Smooth muscle cell (in vitro differentiated cells): ENCODE data around the gene ROBO1. TPM values are rescaled to one million over a fixed set of nuclear protein-coding genes. Genes with fewer than 3 reads are reported as not detected.

Experiments used
- DNase-seq: peaks from one replicate; lab custom pipeline; 2025; ENCODE audit not compliant: unreplicated experiment; lab: John Stamatoyannopoulos, UW
- H2AFZ ChIP-seq: fragments of 200-600 bp; sonication (generic); 2 replicates; pipeline ENCODE4 v1.6.0; 2016; ENCODE audit warnings: antibody characterized with exemption, low read depth, mild to moderate bottlenecking
- H3F3A ChIP-seq: fragments of 200-600 bp; sonication (generic); 2 replicates; pipeline ENCODE4 v1.6.0; 2017; ENCODE audit warnings: antibody characterized with exemption, low read depth
- H3K27ac ChIP-seq: fragments of 200-600 bp; sonication (generic); 2 replicates; pipeline ENCODE4 v1.5.1; 2016; ENCODE audit warnings: low read depth, mild to moderate bottlenecking
- H3K27me3 ChIP-seq: fragments of 200-600 bp; sonication (generic); 2 replicates; pipeline ENCODE4 v1.6.1; 2016; ENCODE audit warnings: low read depth, mild to moderate bottlenecking
- H3K36me3 ChIP-seq: fragments of 200-600 bp; sonication (generic); 2 replicates; pipeline ENCODE4 v1.5.1; 2016; ENCODE audit warnings: low read depth
- H3K4me1 ChIP-seq: fragments of 200-600 bp; sonication (generic); 2 replicates; pipeline ENCODE4 v1.5.1; 2016; ENCODE audit warnings: low read depth
- H3K4me2 ChIP-seq: fragments of 200-600 bp; sonication (generic); 2 replicates; pipeline ENCODE4 v1.6.0; 2016; ENCODE audit warnings: mild to moderate bottlenecking
- H3K4me3 ChIP-seq: fragments of 200-600 bp; sonication (generic); 2 replicates; pipeline ENCODE4 v1.5.1; 2016; ENCODE audit warnings: mild to moderate bottlenecking
- H3K79me2 ChIP-seq: fragments of 200-600 bp; sonication (generic); 2 replicates; pipeline ENCODE4 v1.6.0; 2016; ENCODE audit warnings: low read depth, mild to moderate bottlenecking
- H3K9ac ChIP-seq: fragments of 200-600 bp; sonication (generic); 2 replicates; pipeline ENCODE4 v1.6.0; 2016; ENCODE audit warnings: low read depth
- H3K9me3 ChIP-seq: fragments of 200-600 bp; sonication (generic); replicated peaks from 2 replicates; pipeline ENCODE4 v1.5.1; 2016; ENCODE audit warnings: low read depth
- H4K20me1 ChIP-seq: fragments of 200-600 bp; sonication (generic); 2 replicates; pipeline ENCODE4 v1.6.0; 2016; ENCODE audit warnings: low read depth
- WGBS: methylation state at CpG from one replicate; pipeline ENCODE4 v1.1.7; 2016; ENCODE audit warnings: low lambda C conversion rate; 5-methylcytosine and 5-hydroxymethylcytosine counted together
- polyA plus RNA-seq: library from polyadenylated mRNA; unstranded; fragments of >200 nt; fragmentation: Nextera tagmentation; extraction: Ambion mirVana; gene quantifications from 2 replicates; pipeline ENCODE4 v1.2.1, GENCODE V29; 2016
- total RNA-seq: library from RNA; depleted of rRNA; stranded (reverse); fragments of >200 nt; gene quantifications from 2 replicates; pipeline ENCODE4 v1.2.3, GENCODE V29; 2014
- TF ChIP-seq, protein P1 (sequence below): fragments of 200-600 bp; sonication (generic); IDR thresholded peaks from 2 replicates; pipeline ENCODE4 v1.5.1; 2017; ENCODE audit warnings: borderline replicate concordance, mild to moderate bottlenecking, antibody characterized with exemption; ENCODE audit not compliant: insufficient read depth, poor library complexity, severe bottlenecking

The ROBO1 gene
- total and polyA plus RNA-seq, 2 experiments from 2014 or later = 30.5 to 79.5 TPM

DNA sequence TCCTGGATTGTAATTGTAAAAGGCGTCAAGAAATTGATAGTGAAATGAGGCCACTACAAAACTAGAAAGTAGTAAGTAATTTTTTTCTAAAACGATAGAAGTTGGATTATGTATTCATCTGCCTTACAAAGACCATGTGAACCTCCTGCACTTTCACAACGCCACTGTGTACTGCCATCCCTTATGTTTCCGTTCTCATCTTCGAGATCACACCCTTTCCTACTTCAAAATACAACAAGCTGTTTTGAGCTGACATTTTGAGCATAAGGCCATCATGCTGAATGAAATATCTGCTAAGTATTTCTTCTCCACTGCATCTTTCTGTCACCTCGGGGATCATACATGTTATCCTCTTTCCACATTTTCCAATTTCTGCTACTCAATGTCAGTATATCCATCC lies 885.5 kb downstream of the ROBO1 start:
- peaks cover 31% of the 10 kb centered on the region for H4K20me1 ChIP-seq
- peaks cover 47% of the 10 kb centered on the region for H3K79me2 ChIP-seq
- no peaks in the 10 kb centered on the region for H3K36me3 ChIP-seq
- no peak overlapping the region for H3K9ac ChIP-seq
- H3K4me1 ChIP-seq = peaks cover 24% of the 10 kb centered on the region
- H2AFZ ChIP-seq = no peak overlapping the region
- 95% methylated on average over 6 of the region's 6 CpGs for WGBS
- H3K4me2 ChIP-seq = no peak overlapping the region
- TF ChIP-seq, protein P1, sequence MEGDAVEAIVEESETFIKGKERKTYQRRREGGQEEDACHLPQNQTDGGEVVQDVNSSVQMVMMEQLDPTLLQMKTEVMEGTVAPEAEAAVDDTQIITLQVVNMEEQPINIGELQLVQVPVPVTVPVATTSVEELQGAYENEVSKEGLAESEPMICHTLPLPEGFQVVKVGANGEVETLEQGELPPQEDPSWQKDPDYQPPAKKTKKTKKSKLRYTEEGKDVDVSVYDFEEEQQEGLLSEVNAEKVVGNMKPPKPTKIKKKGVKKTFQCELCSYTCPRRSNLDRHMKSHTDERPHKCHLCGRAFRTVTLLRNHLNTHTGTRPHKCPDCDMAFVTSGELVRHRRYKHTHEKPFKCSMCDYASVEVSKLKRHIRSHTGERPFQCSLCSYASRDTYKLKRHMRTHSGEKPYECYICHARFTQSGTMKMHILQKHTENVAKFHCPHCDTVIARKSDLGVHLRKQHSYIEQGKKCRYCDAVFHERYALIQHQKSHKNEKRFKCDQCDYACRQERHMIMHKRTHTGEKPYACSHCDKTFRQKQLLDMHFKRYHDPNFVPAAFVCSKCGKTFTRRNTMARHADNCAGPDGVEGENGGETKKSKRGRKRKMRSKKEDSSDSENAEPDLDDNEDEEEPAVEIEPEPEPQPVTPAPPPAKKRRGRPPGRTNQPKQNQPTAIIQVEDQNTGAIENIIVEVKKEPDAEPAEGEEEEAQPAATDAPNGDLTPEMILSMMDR = no peak
- no peaks in the 10 kb centered on the region for H3K9me3 ChIP-seq
- DNase-seq = no peak
- H3K27me3 ChIP-seq = no peaks in the 10 kb centered on the region
- no peak overlapping the region for H3K4me3 ChIP-seq
- no peak overlapping the region for H3K27ac ChIP-seq
- H3F3A ChIP-seq = no peaks in the 10 kb centered on the region

DNA sequence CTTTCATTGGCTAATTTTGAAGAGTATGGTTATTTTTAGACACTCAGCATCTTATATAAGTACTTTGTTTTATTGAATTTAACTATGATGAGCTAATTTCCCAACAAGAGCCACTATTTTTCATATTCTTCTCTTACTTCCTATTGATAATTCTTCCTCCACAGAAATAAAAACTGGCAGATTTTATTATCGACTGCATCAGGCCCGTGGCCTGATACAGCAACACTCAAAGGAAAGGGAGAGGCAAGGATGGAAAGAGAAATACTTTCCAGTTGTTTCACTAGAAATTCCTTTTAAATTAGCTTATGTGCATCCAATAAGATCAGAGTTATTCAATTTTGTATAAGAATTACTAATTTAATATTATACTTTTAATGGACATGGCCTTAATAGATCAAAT lies 886.3 kb downstream of the ROBO1 start:
- Histone ChIP-seq H2AFZ (no peak overlapping the region), H3K27me3 (no peaks in the 10 kb centered on the region), H3K4me3 (no peak overlapping the region), H3K9me3 (no peaks in the 10 kb centered on the region), H3K4me1 (peaks cover 24% of the 10 kb centered on the region), H3F3A (no peaks in the 10 kb centered on the region), H3K27ac (no peak overlapping the region), H3K79me2 (peaks cover 54% of the 10 kb centered on the region), H4K20me1 (peaks cover 25% of the 10 kb centered on the region), H3K9ac (no peak overlapping the region), H3K4me2 (no peak overlapping the region), H3K36me3 (no peaks in the 10 kb centered on the region)
- 90% methylated on average over 2 of the region's 2 CpGs for WGBS
- TF ChIP-seq, protein P1 = no peak
- no peak for DNase-seq

DNA sequence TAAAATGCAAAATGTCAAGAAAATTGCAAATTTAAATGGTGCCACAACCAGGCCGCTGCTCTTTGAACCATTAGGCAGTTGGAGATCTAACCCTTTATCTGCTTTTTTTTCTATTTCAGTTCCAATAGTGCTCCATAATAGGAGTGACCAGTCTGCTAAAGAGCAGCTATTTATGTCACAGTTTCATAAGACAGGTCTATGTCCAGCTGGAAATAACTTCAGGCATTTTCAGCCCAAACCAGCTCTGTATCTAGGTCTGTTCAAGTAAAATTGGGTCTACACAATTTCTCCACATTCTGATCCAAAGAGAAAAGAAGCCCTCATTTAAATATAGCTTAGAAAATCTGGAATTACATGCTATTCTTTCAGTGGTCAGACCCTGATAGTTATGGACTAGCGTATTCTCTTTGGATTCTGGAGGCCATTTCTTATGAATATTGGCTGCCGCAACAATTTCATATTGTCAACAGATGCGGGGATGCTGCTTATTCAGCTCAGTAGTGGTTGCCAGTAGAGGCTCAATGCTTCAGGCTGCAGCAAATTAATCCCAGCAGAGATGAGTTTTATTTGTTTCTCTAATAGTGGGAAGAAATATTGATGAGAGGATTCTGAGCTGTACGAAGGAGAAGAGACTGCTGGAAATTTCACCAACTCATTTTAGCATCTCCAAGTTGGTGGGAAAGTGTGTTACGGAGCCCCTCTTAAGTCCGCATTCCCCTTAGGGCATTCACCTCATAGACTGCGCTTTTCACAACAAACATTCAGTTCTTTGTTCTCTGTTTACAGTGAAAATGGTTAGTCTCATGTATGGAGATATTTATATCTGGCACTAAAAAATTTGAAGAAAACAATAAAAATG lies 887.0 kb downstream of the ROBO1 start:
- H4K20me1 ChIP-seq = peaks cover 25% of the 10 kb centered on the region
- H3F3A ChIP-seq = no peaks in the 10 kb centered on the region
- no peak overlapping the region for H3K4me2 ChIP-seq
- 87% methylated on average over 8 of the region's 8 CpGs for WGBS
- no peak overlapping the region for H3K9ac ChIP-seq
- H3K27ac ChIP-seq = no peak overlapping the region
- H3K4me1 ChIP-seq = peaks cover 24% of the 10 kb centered on the region
- H3K79me2 ChIP-seq = peaks cover 52% of the 10 kb centered on the region
- DNase-seq = no peak
- H3K27me3 ChIP-seq = no peaks in the 10 kb centered on the region
- H2AFZ ChIP-seq = no peak overlapping the region
- TF ChIP-seq, protein P1 = no peak
- H3K4me3 ChIP-seq = no peak overlapping the region
- H3K9me3 ChIP-seq = no peaks in the 10 kb centered on the region
- H3K36me3 ChIP-seq = no peaks in the 10 kb centered on the region
